Measurements from ENCODE around the gene MRPS23.

DNA sequence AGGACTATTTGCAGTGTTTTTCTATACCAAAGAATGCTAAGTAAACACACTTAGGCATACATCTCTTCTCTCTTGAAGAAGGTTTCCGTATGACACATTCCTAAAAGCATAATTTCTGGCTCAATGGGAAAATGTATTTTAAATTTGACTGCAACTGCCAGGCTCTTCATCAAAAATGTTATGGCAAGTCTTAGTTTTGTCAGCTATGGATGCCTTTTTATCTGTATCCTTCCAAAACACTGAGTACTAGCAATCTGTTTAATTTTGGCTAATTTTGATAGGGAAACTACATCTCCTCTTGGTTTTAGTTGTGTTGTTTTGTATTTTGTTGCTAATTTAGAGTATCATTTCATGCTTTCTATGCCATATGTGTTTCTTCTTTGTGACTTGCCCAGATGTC lies 35.4 kb downstream of the MRPS23 start:
- TF ChIP-seq, protein P1, sequence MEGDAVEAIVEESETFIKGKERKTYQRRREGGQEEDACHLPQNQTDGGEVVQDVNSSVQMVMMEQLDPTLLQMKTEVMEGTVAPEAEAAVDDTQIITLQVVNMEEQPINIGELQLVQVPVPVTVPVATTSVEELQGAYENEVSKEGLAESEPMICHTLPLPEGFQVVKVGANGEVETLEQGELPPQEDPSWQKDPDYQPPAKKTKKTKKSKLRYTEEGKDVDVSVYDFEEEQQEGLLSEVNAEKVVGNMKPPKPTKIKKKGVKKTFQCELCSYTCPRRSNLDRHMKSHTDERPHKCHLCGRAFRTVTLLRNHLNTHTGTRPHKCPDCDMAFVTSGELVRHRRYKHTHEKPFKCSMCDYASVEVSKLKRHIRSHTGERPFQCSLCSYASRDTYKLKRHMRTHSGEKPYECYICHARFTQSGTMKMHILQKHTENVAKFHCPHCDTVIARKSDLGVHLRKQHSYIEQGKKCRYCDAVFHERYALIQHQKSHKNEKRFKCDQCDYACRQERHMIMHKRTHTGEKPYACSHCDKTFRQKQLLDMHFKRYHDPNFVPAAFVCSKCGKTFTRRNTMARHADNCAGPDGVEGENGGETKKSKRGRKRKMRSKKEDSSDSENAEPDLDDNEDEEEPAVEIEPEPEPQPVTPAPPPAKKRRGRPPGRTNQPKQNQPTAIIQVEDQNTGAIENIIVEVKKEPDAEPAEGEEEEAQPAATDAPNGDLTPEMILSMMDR (IDR thresholded peaks at IDR 0.05 in 8 of 11, conservative IDR thresholded peaks at IDR 0.05 in 3 of 11), result no peak
- no peak for TF ChIP-seq POLR2A (IDR thresholded peaks at IDR 0.05)
- no peak for TF ChIP-seq POLR2AphosphoS5 (IDR thresholded peaks at IDR 0.05)
